Lower leg skin (tissue), 4 donors: ENCODE measurements around the gene CACNA1G. TPM values are rescaled to one million over a fixed set of nuclear protein-coding genes. Genes with fewer than 3 reads are reported as not detected.

Experiments used
- DNase-seq, 2 donors: peaks; one replicate each; pipeline ENCODE4 v3.0.0-alpha.2; 2019; ENCODE audit warnings: low spot score in 2 of 2
- H3K4me3 ChIP-seq: fragments of 200-600 bp; sonication (generic); 2 replicates; pipeline ENCODE4 v1.5.1; 2017; ENCODE audit warnings: mild to moderate bottlenecking, low read depth; ENCODE audit not compliant: poor library complexity, severe bottlenecking
- POLR2A ChIP-seq, 2 donors: fragments of 450-650 bp; IDR thresholded peaks; one replicate each; pipeline ENCODE4 v1.6.1; 2016 to 2017; ENCODE audit warnings: antibody characterized with exemption in 2 of 2, mild to moderate bottlenecking in 1 of 2, moderate library complexity in 1 of 2
- WGBS, 2 donors: methylation state at CpG; one replicate each; pipeline ENCODE4 v1.1.5; 2018; 5-methylcytosine and 5-hydroxymethylcytosine counted together
- intact Hi-C: fragments of 100-400 bp; cut with DNase I; formaldehyde crosslinking; loops from one replicate; pipeline ENCODE4 v1.15.0; 2023; ENCODE audit warnings: low total_unique reads
- total RNA-seq, 4 donors: library from RNA; depleted of rRNA; stranded (reverse); fragments of >200 nt; gene quantifications; one replicate each; pipeline ENCODE4 v1.1.0, GENCODE V29; 2016
- TF ChIP-seq, protein P1 (sequence below), 3 donors: fragments of 450-650 bp; IDR thresholded peaks; one replicate each; pipeline ENCODE4 v1.5.1; 2016; ENCODE audit warnings: antibody characterized with exemption in 3 of 3, mild to moderate bottlenecking in 3 of 3, moderate library complexity in 2 of 3

Gene CACNA1G
- total RNA-seq, 4 donors from 2014 or later = 1.3 to 3.1 (median 1.8) TPM

DNA sequence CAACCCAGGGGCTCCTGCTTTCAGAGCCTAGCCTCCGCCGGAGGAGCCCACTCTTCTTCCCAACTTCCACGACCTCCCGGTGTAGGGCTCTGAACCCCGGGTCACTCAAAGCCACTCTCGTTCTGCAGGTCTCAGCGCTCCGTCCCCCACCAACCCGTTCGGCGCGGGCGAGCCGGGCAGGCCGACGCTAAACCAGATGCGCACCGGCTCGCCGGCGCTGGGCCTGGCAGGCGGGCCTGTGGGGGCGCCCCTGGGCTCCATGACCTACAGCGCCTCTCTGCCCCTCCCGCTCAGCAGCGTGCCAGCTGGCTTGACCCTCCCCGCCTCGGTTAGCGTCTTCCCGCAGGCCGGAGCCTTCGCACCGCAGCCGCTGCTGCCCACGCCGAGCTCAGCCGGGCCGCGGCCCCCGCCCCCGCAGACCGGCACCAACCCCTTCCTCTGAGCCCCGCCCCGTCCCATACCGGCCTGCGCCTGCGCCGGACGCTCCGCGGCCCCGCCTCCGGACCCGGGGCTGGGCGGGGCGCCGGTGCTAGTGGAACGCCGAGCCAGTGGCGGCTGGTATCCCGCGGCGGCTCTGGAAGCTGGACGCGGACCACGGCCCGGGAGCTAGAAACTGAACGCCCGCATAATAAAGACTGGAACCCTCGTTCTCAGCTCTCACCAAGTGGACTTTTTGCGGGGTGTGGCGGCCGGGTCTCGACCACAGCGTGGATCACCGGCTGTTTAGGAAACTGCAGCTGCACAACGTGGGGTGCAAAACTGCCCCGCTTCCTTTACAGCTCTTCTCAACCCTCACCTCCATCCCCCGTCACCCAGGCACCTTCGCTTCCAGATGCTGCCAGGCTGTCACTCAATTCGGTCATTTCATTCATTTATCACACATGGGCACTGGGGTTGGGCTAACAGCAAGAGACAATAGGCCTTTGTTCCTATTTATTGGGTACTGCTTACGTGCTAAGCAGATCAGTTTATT, 18.5 kb upstream of the CACNA1G start:
- intact Hi-C loops = no loop called here
- no peak for TF ChIP-seq POLR2A (IDR thresholded peaks at IDR 0.05)
- TF ChIP-seq, protein P1, sequence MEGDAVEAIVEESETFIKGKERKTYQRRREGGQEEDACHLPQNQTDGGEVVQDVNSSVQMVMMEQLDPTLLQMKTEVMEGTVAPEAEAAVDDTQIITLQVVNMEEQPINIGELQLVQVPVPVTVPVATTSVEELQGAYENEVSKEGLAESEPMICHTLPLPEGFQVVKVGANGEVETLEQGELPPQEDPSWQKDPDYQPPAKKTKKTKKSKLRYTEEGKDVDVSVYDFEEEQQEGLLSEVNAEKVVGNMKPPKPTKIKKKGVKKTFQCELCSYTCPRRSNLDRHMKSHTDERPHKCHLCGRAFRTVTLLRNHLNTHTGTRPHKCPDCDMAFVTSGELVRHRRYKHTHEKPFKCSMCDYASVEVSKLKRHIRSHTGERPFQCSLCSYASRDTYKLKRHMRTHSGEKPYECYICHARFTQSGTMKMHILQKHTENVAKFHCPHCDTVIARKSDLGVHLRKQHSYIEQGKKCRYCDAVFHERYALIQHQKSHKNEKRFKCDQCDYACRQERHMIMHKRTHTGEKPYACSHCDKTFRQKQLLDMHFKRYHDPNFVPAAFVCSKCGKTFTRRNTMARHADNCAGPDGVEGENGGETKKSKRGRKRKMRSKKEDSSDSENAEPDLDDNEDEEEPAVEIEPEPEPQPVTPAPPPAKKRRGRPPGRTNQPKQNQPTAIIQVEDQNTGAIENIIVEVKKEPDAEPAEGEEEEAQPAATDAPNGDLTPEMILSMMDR (IDR thresholded peaks at IDR 0.05) = no peak
- 2 to 3% methylated on average over 37 to 44 of the region's 82 CpGs for WGBS, 2 donors
- H3K4me3 ChIP-seq = no peak overlapping the region
- peak; percentile 72 to 97 for DNase-seq

DNA sequence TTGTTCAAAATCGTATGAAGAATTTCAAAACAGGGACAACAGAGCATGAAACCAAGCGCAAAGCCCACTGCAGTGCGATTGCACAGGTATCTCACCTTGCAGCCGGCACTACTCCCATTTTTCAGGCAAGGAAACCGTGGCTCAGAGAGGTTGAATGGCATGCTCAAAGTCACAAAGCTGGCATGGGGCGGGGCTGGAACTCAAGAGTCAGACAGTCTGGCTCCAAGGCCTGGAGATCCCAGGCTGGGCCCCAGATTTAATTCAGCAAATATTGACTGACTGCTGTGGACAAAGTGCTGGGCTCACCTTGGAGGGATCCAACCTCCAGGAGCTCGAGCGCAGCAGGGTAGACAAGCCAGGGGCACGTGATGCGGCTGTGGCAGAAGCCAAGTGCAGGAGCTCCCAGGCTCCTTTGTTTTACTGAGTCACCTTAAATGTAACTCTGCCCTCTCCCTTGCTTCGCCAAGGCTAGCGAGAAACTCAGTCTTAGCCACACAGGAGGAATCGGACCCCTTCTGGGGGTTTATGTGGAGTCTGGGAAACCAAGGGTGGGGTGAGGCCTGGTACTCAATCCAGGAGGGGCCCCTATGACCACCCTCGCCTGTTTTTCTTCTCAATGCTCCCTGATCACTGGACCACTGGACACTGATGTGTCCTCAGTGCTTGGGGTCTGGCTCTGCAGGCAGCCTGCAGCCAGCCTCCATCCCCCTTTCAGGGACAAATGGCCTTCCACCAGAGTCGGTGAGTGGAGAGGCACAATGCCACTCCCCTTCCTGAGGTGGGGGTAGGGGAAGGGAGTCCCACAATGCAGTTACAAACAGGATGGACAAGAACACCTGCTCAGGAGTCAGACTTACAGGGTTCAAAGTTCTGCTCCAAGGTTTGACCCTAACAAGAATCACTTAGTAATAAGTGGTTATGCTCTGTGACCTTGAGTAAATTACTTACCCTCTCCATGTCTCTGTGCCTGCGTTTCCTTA, 17.4 kb upstream of the CACNA1G start:
- TF ChIP-seq, protein P1 (IDR thresholded peaks at IDR 0.05) = no peak
- no peak for TF ChIP-seq POLR2A (IDR thresholded peaks at IDR 0.05)
- no peak overlapping the region for H3K4me3 ChIP-seq
- 55 to 63% methylated on average over 16 of the region's 16 CpGs for WGBS, 2 donors
- intact Hi-C loops = no loop called here
- peak in 1 of 2 donors; percentile 56 for DNase-seq

DNA sequence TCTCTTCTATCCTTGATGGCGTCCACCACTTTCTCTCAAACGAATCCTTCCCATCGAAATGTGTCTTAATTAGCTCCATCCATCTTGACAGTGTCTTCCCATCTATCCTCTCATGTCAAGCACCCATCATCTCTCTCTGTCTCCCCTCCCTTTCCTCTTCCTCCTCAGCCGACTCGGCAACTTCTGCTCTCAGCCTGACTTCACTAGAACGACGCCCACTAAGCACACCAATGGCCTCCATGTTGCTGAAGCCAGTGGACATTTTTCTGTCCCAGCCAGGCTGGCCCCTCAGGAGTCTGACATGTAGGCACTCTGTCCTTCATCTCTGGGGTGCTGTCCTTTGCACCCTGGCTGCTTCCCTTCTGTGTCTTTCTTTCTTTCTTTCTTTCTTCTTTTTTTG, 16.0 kb upstream of the CACNA1G start:
- H3K4me3 ChIP-seq = no peak overlapping the region
- intact Hi-C loops = no loop called here
- no peak for TF ChIP-seq POLR2A (IDR thresholded peaks at IDR 0.05)
- no peak for DNase-seq
- WGBS, 2 donors = 57 to 59% methylated on average over 7 of the region's 7 CpGs

DNA sequence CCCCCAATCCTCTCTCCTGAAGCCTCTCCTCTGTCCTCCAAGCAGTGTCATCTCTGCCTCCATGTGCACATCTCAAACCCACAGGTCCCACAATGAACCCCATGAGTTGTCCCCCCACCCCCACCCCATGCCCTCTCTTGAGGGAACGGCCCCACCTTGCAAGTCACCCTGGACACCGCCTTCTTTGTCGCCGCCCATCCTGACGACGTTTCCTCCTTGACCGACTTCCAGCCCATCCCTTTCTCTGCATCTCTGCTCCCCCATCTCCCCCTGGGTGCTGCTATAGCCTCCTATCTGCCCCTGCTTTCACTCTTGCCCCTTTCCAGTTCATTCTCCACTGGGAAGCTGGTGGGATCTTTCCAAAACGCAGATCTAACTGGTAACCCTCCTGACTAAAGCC, 15.2 kb upstream of the CACNA1G start:
- no peak for TF ChIP-seq POLR2A (IDR thresholded peaks at IDR 0.05)
- TF ChIP-seq, protein P1 (IDR thresholded peaks at IDR 0.05) = no peak
- no peak for DNase-seq

DNA sequence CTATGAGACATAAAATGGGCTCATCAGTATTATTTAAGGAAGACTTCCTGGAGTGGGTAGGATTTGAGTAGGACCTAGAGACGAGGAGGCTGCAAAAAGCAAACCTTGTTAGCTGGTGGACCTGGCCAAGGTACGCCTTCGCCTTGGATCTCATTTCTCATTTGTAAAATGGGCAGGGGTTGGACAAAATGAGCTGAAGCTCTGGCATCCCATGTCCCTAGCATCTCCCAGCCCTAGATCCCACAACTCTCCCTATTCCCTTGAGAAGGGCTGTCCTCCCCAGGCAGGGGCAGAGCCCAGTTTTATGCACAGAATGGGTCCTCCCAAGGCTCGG, 13.8 kb upstream of the CACNA1G start:
- no peak for DNase-seq
- TF ChIP-seq POLR2A (IDR thresholded peaks at IDR 0.05) = no peak
- TF ChIP-seq, protein P1 (IDR thresholded peaks at IDR 0.05) = peak in 1 of 3 donors; percentile 99
- no peak overlapping the region for H3K4me3 ChIP-seq
- intact Hi-C loops = loop anchor here (5.0 kb wide), 1 partner anchor 81 kb away; no protein-coding TSS in a partner anchor
- WGBS, 2 donors = 44 to 60% methylated on average over 3 to 4 of the region's 4 CpGs

More for the DNA sequence above, 15.2 kb upstream of the CACNA1G start:
- WGBS, 2 donors = 46 to 48% methylated on average over 8 of the region's 8 CpGs
- no peak overlapping the region for H3K4me3 ChIP-seq
- intact Hi-C loops = loop anchor here (5.0 kb wide), 1 partner anchor 82 kb away; no protein-coding TSS in a partner anchor
